ENCODE measurements around the gene SH2B3.
"Not testable (repeated sequence)": the region's sequence is repeated elsewhere in the genome, so short reads cannot be mapped to it uniquely, and the experiment has no call there.

The SH2B3 gene

DNA sequence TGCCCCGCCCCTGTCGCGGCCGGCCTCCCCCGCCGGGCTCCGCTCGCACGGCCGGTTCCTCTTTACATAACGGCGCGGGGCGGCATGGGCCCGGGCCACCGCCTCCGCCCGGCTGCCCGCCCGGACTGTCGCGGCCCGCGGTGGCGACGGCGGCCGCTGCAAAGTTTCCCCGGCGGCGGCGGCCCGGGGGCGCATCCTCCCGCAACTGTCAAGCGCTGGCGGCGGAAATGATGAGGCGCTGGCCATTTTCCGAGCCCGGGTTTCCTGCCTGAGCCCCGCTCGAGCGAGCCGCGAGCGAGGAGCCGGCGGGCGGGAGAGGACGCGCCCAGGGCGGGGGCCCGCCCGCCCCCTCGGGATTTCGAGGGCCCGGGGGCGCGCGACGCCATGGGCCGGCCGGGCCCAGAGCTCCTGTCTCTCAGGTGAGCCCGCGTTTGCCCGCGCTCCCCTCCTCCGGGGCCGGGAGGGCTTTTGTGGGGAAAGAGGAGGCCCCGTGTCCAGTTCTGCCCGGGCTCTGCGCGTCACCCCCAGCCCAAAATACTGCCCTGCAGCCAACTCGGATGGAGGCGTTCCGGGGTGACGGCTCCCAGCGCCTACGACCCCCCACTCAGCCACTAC is at the start of gene SH2B3:
Gene SH2B3, plus strand, starts transcription at position 65 of the 615 bp plus-strand sequence. CDS start 12,223 bp downstream, outside the sequence.
- DNase-seq = peak in 1 of 2 donors; percentile 59

DNA sequence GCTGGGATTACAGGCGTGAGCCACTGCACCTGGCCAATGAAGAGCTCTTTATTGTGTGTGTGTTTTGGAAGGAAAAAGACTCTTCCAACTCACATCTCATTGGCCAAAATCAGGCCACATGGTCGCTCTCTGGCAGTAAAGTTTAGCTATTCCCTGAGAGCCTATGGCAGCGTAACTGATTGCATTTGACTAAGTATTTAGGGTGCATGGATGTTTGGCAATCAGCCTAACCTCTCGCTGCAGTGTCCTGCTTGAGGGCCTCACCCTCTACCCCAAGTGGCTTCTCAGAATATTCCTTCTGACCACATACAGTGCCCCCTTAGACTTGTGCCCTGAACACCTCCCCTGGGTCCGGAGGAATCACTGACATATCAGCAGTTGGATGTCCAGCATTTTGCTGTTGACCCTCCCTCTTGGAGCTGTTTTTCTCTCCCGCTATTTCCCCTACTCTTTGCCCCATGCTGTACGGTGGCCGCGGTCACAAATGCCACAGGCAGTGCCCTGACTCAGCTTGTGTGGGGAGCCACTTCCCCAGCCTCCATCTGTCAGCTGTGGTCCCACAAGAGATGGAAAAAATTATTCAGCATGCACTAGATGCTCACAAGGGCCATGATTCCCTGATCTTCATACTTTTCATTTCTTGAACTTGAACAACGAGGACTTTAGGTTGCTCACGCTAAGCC is 46.4 kb upstream of the SH2B3 start:
- peak; percentile 31 to 36 for DNase-seq

DNA sequence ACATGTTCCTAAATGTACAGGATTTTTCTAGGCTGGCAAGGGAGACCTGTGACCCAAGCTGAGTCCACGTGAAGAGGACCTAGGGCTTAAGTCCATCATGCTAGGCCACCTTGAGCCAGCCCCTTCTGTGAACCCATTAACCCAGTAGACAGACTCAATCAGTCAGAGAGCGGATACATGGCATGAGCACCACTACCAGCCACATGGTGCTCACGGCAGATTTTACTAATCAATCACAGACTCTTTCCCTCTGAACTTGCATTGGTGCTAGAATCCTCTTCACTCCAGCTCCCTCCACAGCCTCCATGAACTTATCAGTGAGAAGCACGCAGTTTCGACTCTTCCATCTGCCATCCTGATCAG is 45.8 kb upstream of the SH2B3 start:
- no peak for DNase-seq

DNA sequence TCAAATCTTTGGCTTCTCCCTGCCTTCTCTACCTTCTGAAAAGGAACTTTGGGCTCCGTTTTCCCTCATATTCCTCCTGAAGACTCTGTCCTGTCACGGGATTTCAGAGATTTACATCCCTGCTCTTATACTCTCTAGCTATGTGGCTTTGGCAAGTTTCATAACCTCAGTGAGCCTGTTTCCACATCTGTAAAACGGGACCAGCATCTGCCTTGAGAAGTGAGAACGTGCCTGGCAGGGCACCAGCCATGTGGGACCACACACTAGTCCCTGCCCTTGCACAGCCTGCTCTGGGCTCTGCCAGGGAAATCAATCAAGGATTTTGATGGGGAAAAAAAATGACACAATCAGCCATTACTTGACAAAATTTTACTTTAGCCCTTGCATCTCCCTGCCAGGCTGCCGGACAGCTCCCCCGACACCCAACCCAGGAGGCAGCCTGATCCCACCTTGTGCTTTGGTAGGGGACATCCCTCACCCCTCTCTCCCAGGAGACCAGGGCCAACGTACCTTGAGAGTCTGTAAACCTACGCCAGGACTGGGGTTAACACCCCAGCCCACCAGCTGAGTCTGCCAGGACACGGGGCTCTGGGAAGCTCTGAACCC is 45.3 kb upstream of the SH2B3 start:
- no peak for DNase-seq

DNA sequence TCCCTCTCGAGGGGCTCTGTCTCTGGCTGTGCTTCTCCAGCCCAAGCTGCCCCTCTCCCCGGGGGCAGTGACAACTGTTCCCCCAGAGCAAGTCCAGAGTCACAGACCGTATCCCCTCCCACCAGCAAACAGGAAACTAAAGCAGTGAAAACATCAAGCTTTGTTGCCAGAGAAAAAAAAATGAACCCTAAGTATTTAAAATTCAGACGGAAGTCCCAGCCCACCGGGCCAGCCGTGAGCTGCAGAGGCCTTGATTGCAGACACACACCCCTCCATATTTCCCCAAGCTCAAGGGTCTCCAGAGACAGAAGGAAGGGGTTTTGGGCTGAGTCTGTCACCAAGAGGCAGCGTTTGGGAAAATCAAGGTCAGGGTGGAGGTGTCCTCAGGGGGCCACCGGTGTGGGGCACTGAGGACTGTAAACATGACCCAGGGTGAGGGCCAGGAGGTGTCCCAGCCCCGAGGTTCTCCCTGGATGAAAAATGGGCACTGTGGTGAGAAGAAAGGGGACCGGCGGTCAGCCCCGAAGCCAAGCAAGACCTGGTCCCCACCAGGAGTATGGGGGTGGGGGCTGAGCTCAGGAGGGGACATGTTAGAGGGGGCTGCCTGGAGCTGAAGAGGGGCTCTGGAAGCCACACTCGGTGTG is 44.5 kb upstream of the SH2B3 start:
- DNase-seq = no peak

DNA sequence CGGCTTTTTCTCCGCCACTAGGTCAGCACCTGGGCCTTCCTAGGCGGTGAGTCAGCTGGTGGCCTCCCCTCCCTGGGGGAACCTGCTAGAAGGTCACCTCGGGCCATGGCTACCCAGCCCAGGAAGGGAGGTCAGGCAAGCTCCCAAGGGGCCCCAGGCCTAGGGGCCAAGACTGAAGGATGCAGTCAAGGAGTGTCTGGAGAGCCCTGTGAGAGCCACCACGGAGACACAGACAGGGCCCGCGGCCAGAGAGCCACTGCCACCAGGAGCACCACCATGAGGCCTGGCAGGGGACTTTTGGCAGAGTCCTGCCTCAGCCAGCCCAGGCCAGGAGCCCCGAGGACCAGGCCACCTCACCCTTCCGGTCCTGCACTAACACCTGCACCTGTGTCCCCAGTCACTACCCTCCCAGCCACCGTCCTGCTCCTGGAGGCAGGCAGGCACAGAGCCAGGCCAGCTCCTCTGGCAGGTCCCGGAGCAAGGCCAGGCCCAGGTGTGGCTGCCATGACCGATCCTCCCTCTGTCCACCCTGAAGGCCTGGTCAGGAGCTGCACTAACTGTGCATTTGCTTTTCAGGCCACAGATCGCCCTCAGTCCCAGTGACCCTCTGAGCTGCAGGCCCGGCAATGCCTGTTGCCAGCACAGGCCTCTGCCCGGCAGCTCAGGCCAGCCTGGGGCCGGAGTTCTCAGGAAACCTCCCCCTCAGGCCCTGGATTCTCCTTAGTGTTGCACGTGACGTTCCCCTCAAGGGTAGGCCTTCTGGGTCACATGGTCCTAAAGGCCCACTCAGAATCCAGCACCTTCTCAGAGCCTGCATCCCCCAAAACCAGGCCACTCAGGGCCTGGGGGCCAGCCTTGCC is 43.8 kb upstream of the SH2B3 start:
- no peak for DNase-seq

DNA sequence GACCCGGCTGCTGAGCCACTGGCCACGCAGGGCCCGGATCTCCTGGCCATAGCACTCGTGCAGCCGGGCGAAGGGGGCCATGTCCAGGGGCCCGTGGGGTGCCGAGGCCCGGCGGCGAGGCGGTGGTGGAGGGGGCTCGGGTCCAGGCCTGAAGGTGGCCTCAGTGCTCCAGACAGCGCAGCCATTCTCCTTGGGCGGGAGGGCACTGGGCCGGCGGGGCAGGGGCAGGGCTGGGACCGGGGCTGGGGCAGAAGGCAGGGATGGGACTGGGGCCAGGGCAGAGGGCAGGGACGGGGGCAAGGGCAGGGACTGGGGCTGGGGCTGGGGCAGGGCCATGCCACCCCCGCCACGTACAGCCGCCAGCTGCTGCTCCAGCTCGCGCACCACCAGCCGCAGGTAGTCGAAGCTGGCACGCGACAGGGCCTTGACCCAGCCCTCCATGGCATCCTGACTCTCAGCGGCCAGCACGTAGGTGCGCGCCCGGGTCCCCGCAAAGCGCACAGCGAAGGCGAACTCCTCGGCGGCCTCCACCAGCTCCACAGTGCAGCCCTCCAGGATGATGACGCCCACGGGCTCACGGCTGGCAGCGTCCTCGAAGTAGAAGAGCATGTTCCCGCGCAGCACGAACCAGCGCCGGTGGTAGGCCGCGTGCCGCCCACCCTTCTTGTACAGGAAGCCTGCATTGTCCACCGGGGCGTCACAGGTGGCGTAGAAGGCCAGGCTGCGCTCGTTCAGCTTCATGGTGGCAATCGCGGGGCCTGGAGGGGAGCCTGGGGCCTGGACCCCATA is 42.8 kb upstream of the SH2B3 start:
- DNase-seq = no peak

DNA sequence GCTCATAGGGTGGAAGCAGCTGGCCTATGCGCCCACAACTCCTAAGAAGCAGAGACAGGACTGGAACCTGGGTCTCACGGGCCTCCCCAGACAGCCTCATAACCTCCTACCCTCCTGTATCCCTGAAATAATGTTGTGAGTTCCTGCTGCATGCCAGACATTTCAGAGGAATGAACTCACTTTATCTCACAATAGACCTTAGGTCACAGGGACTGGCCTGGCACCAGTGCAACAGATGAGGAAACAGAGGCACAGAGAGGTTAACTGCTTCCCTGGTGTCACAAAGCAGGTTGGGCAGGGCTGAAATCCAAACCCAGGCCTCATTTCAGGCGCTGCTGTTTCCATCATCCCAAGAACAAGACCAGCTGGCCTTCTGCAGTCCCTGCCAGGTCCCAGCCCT is 42.1 kb upstream of the SH2B3 start:
- DNase-seq = no peak

DNA sequence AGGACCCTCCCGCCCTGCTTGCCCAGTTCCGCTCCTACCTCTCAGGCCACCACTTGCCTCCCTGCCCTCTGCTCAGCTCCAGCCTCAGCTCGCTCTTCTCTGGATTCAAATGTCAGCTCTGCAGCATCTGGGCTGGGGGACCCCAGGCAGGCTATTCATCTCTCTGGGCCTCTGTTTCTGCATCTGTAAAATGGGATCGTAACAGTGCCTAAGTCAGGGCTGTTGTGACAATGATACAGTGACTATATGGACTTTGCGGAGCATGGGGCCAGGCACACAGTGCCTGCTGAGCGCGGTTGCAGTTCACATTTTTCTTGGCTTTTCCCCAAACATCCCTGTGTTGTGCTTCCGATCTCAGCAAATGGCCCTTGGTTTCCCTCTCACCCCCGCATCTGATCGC is 39.6 kb upstream of the SH2B3 start:
- no peak for DNase-seq

DNA sequence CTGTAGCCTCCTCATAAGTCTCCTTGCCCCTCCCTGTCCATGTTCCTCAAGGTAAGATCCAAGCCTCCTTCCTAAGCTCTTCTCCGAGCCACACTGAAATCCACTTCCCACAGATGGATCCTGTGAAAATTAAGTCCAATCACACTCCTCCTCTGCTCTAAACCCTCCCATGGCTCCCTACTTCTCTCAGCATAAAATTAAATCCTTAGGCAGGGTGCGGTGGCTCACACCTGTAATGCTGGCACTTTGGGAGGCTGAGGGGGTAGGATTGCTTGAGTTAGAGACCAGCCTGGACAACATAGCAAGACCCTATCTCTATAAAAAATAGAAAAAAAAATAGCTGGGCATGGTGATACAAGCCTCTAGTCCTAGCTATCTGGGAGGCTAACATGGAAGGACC is 39.1 kb upstream of the SH2B3 start:
- no peak for DNase-seq

DNA sequence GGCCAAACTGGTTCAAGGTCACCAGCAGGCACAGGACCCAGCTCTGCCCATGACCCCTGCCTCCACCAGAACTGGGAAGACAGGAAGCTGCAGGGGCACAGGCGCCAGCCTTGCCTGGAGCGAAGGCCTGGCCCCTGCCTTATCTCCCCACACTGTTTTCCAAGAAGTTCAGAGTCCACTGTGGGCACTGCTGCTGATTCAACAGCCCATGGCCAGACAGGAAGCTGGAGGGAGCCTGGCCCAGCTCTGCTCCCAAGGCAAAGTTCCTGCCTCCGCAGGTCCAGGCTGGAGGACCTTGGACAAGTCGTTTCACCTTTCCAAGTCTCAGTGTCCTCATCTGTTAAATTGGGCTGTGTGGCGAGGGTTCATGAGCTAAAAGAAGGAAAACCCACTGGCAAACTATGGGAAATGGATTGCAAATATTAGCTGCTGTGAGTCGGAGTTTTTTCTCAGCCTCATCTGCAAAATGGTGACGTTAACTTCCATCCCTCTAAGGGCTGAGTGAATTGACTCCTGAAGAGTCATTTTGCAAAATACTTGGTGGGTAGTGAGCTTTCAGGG is 38.0 kb upstream of the SH2B3 start:
- no peak for DNase-seq

DNA sequence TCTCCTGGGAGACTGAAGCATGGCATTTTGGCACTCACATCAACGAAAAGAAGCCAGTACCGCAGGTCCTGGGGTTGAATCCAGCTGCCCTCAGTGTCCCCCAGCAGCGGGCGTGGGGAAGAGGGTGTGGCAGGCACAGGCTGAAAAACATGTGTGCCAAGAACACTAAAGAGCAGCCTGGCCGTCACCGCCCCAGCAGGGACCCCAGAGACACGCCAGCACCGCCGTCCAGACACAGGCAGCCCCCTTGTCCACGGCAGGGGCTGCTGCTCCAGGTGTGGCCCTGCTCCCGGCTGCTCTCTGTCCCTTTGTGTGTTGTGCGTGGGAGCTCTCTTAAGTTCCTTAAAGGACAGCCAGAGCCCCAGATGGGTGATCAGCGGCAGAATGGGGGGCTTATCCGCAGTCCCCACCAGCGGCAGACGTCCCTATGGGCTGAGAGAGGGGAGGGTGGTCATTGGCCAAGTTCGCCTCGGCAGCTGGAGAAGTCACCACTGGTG is 37.4 kb upstream of the SH2B3 start:
- DNase-seq = no peak

DNA sequence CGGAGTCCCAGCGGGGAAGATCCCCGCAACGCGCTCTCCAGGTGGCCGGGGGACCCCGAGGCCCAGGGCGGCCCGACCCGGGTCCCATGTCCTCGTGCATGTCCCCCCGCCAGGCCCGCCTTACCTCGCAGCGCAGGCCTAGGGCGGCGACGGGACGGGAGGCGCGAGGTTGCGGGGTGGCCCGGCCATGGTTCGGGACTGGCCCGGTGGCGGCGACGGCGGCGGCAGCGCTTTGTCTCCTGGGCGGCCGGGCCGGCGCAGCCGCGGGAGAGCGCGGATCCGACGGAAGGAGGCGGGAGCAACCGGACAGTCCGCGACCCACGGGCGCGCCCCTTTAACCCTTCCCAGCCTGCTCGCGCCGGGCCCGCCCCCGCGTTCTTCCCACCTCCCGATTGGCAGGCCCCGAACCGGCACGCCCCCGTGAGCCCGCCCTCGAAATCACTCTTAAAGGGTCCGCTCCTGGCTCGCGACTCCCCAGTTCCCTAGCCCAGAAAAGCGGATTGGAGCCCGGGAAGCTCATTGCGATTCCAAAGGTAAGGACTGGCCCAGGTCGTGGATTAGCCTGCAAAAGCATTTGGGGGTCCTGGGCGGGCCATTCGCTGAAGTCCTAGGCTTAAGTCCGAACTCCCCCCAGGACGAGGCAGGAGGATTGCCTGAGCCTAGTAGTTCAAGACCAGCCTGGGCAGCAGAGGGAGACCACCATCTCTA is 36.8 kb upstream of the SH2B3 start, which contains the start of gene PHETA1:
Gene PHETA1, minus strand, starts transcription at position 308 of the 708 bp plus-strand sequence. CDS start 5,668 bp downstream, outside the sequence.
- peak; percentile 76 to 79 for DNase-seq

DNA sequence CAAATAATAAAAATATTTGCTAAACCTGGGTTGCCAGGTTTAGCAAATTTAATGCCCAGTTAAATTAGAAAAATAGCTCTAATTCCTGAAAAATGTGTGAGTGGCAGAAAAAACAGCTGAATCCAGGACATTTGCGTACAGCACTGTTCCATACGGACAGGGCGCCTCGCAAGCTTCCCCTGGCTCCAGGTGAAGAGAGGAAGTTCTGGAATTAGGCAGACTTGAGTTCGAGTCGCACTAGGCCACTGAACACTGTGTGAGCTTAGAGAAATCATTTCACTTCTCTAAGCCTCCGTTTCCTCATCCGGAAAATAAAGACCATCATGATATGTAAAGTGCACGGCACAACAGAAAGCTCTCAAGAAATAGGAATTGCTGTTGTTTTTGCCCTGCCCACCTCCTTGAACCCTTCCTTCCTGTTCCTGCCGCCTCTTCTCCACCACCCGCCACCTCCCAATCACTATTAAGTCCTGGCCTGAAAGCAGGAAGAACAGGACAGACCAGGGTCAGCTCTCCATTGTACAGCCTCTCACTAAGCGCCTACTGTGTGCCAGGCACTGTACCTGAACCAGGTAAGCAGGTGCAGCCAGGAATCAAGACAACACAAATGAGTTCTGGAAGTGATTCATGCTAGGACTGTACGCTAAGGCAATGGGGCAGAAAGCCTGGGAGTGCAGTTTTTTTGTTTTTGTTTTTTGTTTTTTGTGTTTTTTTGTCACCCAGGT is 36.1 kb upstream of the SH2B3 start:
- DNase-seq = no peak

DNA sequence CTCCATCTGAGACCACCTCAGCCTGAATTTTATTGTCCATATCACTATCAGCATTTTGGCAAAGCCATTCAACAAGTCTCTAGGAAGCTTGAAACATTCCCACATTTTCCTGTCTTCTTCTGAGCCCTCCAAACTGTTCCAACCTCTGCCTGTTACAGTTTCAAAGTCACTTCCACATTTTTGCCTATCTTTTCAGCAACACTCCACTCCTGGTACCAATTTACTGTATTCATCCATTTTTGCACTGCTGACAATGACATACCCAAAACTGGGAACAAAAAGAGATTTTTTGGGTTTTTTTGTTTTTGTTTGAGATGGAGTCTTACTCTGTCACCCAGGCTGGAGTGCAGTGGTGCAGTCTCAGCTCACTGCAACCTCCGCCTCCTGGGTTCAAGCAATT is 32.5 kb upstream of the SH2B3 start:
- not testable (repeated sequence) for DNase-seq

DNA sequence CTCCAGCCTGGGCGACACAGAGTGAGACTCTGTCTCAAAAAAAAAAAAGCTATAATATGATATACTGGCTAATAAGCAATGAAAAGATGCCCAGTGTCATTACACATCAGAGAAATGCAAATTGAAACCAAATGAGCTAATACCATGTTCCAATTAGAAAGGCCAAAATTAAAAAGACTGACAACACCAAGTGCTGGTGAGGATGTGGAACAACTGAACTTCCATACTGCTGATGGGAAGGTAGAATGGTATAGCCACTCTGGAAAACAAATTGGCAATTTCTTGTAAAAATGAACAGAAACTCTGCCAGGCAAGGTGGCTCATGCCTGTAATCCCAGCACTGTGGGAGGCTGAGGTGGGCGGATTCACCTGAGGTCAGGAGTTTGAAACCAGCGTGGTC is 28.3 kb upstream of the SH2B3 start:
- no peak for DNase-seq

DNA sequence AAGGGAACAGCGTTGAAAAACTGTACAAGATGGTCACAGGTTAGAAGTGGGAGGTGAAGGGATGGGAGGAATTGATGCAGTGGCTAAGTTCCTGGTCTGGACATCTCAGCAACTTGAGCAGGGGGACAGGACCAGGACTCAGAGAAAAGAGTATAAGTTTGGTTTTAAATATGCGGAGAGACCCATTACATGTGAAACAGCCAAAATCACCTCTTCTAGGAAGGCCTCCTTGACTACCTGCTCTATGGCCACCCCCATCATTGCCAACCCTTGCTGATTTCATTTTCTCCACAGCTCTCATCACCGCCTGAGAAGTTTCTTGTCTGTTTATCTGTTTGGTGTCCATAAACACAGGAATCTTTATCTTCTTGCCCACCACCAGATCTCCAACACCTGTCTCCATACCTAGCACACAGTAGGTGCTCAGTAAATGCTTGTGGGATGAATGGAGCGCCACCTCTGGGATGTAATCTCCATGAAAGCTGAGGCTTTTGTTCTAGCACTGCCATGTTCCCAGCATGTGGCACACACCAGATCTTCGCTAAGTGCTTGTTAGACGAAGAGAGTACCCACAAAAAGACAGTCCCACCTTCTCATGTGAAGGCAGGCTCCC is 25.7 kb upstream of the SH2B3 start:
- no peak for DNase-seq

DNA sequence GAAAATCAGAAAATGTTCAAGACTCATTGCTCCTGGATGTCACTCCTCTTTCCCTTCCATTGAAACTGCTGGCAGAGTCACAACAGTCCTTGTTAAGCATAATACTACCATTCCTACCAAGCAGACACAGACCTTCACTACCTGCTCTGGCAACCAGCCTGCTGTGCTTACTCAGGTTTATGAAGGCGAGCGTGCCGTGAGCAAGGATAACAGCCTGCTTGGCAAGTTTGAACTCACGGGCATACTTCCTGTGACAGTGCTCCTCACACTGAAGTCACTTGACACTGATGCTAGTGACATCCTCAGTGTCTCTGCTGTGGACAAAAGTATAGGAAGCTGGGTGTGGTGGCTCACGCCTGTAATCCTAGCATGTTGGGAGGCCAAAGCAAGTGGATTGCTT is 21.1 kb upstream of the SH2B3 start:
- no peak for DNase-seq

DNA sequence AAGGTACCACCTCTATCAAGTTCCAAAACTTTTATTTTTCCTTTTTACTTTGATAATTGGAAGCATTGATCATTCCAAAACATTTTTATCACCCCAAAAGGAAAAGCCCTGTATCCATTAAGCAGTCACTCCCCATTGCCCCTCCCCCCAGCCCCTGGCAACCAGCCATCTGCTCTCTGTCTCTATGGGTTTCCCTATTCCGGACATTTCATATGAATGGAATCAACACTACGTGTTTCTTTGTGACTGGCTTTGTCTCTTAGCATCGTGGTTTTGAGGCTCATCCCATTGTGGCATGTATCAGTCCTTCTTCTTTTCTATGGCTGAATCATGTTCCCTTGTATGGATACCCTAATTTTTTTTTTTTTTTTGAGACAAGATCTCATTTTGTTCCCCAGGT is 18.8 kb upstream of the SH2B3 start:
- DNase-seq = no peak
